HG03159 (cell line): Measurements from ENCODE around the gene PDXK.

Source experiments
- ATAC-seq: cut with Tn5 transposase; IDR thresholded peaks from one replicate; pipeline ENCODE4 v1.9.1; 2021; ENCODE audit warnings: mild to moderate bottlenecking, moderate library complexity; ENCODE audit not compliant: unreplicated experiment

Gene PDXK

DNA sequence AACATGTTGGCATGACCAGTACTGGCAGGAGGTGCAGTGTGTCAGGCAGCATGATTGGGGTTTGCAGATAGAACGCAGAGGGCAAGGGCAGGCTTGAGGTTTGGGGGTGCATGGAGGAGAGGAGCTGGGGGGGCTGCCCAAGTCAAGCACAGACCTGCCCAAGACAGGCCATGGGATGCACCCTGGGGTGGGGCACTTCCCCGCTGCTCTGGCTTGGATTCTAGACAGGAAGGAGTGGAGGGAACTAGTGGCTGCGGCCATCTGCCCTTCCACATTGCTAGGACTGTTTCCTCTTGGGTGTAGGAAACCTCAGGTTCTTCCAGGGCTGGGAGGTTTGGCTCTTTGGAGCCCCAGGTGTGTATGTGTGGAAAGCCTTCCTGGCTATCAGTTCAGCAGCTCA is 3.0 kb downstream of the PDXK start:
- no peak for ATAC-seq

GRCh38 chr21:43723648-43724047 is 4.7 kb downstream of the PDXK start:
- ATAC-seq = no peak

DNA sequence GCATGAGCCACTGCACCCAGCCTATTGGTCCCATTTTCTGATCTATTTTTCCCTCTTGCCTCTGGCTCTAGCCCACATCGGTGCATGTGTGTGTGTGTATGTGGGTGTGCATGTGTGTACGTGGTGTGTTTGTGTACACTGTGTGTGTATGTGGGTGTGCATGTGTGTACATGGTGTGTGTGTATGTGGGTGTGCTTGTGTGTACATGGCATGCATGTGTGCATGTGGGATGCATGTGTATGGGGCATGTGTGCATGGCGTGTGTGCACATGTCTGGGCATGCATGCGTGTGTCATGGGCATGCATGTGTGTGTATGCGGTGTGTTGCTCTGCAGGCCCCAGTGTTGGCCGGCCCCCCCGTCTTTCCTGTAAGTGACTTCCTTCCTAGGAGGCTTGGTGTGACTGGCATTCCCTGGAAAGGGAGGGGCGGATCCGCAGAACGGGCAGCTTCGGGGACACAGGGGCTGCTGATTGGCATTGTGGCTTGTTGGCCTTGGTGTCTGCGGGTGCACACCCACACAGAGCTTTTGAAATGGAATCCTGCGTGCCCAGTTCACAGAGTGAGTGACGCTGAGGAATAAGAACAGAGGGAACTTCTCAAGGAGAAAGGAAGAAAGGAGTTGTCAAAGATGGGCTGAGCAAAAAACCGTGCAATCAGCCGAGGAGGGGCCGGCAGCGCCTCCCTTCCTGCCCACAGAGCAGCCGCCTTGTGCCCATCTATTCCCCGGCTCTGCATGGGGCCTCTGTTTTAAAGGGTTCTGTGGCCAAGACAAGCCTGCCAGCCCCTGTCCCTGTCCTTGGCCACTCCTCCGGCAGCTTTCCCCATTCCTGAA is 8.0 kb downstream of the PDXK start:
- ATAC-seq = no peak

DNA sequence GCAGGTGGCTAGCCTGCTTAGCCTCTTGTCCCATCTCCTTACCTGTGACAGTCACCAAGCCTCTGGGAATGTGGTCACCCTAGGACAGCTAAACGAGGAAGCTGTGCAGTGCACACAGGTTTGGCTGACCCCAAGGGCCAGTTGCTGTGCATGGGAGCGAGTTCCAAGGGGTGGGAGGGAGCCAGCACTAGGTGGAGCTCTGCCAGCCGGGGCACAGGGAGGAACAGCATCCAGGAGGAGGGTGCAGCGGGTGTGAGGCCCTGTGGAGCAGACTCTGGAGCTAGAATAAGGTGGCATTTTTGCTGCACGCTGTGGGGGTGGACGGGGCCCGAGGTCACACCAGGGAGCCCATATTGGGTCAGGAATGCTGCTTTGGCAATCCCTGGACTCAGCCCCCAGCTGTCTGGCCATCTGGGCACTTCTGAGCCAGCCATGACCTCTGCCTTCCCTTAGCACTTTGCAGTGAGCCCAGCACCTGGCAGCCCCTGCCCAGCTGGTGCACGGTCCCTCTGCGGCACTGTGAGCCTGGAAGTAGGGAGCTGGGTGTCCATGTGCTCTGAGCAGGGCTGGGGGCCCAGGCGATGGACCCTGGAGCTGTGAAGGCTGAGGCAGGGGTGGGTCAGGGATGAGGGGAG is 8.7 kb downstream of the PDXK start:
- no peak for ATAC-seq

DNA sequence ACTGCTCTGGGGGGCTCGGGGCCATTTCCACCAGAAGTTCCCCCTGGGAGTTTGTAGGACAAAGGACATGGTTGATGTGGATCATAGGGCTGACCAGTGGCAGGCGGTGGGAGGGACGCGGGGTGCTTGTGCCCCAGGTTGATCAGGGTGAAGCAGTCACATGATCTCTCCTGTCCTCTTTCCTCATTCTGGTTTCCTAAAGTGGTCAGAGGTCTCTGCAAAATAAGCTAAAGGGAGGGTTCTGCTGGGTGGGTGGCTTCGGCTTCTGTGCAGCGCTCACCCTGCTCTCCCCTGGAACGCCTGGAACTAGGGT is 9.2 kb downstream of the PDXK start:
- peak; percentile 14 for ATAC-seq

DNA sequence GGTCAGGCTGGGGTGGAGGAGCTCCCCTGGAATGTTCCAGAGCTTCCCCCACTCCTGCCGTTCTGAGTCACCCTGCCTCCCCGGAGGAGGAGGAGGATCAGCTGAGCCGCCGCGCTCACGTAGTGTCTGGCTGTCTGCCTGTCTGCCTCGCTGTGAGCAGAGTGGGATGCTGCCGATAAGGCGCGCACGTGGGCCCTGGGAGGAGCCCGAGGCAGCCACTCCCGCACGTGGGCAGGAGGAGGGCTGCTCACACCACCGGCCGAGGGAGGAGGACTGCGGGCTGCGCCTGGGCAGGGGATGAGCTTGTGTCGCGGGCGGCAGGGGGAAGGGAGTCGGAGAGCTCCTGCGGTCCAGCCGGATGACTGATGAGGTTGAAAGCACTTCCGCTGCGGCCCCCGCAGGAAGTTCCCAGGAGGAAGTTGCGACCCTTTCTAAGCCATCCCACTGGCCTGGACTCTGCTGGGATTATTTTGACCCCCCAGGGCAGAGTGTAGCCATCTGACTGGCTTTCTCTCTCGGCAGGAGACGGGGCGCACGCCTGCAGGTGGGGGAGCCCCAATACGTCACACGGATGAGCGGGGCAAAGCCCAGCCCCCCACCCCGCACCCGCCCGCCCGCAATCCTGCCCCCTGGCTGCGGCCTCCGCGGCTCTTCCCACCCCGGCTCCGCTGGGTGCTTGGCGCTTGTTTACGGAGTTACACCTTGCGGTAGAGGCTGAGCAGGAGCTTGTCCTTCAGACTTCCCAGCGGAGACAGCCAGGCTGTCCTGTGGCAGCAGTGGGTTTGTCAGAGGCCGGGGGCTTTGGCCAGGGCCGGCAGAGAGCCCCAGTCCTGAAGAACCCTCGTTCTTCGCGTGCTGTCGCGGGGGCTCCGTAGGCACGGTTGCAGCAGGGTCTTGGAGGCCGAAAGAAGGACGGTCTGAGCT is 9.8 kb downstream of the PDXK start:
- ATAC-seq = peak; percentile 52

DNA sequence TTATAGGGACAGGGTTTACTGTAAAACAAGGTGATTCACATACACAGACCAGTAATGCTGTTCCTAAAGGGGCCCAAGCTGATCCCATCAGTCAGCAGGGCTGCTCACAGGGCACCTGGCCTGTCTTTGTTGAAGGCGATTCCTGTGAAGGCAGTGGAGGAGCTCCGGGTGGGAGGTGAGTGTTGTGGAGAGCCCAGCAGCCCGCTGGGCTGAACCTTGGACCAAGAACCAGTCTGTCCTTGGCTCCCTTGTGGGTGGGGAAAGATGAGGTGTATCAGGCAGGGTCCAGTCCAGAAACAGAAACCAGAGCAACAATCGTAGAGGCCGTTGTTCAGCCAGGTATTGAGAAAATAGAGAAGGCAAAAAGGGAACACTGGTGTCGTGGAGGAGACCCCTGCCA is 12.5 kb downstream of the PDXK start:
- ATAC-seq = no peak

DNA sequence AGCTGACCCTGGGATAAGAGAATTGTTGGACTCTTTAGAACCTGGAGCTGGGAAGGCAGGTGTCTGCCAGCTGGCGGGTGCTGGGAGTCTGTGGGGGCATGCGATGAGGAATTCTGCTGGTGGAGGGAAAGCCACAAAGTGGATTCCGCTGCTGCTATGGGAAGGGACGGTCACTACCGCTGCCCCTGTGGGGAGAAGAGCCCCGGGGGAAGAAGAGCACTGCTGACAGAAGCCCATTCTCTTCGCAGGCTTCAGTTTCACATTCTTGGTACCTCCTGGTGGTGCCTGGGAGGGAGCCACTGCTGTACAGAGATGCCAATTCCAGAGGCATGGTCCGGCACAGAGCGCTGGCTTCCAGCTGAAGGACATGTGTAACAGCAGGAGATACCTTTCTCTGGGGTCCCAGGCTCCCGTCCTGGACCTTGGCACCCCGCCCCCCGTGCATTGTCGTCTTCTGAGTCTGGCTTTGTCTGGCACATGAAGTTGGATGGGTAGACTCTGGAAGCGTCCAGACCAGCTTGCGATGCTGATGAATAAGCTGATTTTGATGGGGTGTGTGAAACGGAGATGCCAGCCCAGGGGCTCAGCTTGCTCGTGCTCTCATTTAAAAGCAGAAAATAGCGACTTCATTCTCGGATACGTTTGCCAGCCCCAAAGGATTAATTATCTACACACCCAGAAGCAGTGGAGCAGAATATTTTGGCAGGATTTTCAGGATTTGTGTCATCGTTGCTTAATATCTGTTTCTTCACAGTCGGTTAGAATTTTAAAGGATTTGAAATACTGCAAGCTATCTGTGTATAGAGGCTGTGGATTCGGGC is 13.2 kb downstream of the PDXK start:
- no peak for ATAC-seq

DNA sequence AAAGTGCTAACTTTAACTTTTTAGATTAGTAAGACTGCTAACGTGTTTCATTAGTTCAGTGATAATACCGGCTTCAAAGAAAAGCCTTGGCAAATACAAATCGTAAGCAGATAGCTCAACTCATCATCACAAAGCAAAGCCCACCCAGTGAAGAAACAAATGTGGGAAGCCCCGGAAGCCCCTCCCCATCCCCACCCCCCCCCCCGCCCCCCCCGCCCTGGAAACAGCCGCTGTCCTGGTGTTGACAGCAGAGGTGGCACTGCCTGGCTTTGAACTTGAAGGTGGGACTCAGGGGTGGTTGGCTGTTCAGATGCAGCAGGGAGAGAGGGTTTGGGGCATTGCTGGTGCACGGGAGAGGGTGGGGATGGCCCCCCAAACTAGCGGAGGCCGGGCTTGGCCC is 14.1 kb downstream of the PDXK start:
- ATAC-seq = no peak

DNA sequence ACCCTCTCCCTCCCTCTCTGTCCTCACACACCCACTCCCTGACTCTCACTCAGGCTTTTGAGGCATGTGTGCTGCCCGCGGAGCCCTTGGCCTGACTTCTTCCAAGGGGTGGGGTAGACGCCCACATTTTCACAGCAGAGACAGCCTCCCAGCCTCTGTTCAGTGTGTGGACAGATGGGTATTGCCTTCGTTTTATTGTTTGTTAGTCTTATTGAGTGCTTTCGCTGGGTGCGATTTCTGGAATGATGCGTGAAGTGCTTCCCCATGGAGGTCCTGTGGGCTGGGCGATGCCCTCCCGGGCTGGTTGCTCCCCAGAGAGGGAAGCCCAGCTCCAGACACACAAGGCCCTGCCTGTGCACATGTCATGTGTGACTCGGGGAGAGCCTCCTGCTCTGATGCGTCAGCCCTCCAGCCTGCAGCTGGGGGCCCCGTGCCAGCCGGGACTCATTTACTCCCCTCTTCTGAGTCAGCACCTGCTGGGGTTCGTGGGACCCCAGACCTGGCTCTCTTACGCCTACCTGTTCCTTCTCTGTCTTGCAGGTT is 14.7 kb downstream of the PDXK start:
- no peak for ATAC-seq

DNA sequence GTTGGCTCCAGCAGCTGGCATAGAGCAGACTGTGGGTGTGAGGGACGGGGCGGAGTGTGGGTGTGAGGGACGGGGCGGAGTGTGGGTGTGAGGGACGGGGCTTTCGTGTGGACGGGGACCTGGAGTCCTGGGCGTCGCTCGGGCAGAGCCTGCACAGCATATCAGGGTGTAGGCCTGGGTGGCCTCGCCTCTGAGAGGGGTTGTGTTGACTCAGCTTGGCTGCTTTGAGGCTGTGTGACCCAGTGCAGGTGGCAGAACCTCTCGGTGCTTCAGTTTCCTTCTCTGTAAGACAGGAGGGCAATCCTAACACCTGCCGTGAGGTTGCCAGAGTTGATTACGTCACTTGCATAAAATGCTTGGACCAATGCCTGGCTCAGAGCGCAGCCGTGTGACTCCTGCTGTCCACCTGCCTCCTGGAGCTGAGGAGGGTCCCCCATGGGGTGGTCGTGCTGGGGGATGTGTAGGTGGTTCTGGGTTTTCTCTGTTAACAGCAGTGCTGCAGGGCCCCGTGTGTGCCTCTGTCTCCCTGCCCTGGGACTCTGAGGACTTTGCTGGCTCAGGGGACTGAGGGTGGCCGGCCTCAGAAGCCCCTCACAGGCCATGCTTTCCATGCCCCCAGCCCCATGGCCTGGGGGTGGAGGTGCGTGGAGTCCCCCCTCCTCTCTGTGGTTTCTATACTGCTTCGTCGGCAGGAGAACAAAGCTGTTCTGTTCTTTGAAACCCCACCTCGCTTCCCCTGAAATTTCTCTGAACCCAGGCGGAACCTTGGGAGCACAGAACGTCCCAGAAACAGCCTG is 15.4 kb downstream of the PDXK start:
- ATAC-seq = no peak

DNA sequence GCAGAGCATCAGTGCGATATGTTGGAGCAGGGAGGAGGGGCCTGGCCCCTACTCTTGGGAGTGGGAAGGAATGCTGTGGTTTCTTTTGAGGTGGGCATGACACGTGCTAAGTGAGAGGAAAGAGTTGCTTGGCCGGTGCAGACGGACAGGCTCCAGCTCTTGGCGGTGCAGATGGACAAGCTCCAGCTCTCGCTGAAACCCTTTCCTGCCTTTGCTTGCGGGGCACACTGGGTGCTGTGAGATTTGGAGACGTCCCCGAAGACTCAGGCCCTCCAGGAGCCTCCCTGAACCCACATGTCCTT is 15.9 kb downstream of the PDXK start:
- no peak for ATAC-seq

- ATAC-seq = no peak
Measured at GRCh38 chr21:43735236-43736091, 16.5 kb downstream of the PDXK start.

- ATAC-seq = no peak
Measured at GRCh38 chr21:43736224-43736883, 17.4 kb downstream of the PDXK start.

- no peak for ATAC-seq
Measured at GRCh38 chr21:43737158-43737950, 18.4 kb downstream of the PDXK start.

DNA sequence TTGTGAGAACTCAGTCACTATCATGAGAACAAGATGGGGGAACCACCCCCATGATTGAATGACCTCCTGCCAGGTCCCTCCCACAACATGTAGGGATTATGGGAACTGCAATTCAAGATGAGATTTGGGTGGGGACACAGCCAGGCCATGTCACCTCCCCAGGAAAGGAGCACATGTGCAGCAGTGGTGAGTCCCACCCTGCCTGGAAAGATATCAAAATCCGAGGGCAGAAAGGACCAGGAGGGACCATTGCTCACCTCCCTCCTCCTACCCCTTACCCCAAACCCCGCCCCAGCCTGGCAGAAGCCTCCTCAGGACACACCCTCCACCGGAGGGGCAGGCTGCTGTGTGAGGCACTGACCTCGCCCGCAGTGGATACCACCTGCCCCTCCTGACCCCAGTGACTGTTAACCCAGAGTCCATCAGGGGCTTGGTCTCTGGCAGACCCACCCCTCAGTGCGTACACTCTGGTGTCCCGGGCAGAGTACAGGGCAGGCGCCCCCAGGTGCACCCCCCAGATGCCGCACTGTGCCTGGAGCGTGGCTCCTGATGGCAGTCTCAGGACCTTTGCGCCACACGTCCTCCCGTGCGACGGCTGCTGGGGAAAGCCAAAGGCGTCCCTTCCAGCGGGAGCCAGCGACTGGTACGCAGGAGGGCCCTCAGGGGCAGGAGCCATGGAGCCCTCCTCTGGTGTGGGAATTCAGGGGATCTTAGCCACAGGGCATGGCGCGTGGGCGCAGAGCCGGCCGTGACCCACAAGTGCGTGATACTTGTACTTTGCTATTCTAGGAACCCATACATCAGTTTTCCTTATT is 20.9 kb downstream of the PDXK start:
- ATAC-seq = no peak
